ENCODE data around the gene N4BP2L1. TPM values are rescaled to one million over a fixed set of nuclear protein-coding genes. Genes with fewer than 3 reads are reported as not detected.

Gene N4BP2L1
- total RNA-seq, 1 donor from 2014 or later = 3.6 TPM

GRCh38 chr13:32426990-32427851 lies 709 bp downstream of the N4BP2L1 start:
- no peak for TF ChIP-seq CTCF (conservative IDR thresholded peaks at IDR 0.05; ENCODE audit: low read depth, low read length)
- H3K4me3 ChIP-seq (ENCODE audit: low read depth, low read length) = peak overlapping the region; percentile 60
- no peak for DNase-seq (ENCODE audit: low read depth)

GRCh38 chr13:32426191-32426989 lies 1.5 kb downstream of the N4BP2L1 start:
- no peak for DNase-seq (ENCODE audit: low read depth)
- no peak for TF ChIP-seq CTCF (conservative IDR thresholded peaks at IDR 0.05; ENCODE audit: low read depth, low read length)
- H3K4me3 ChIP-seq (ENCODE audit: low read depth, low read length) = peak overlapping the region; percentile 60

GRCh38 chr13:32425158-32425557 lies 2.8 kb downstream of the N4BP2L1 start:
- H3K4me3 ChIP-seq (ENCODE audit: low read depth, low read length) = no peak overlapping the region
- no peak for DNase-seq (ENCODE audit: low read depth)
- no peak for TF ChIP-seq CTCF (conservative IDR thresholded peaks at IDR 0.05; ENCODE audit: low read depth, low read length)

- DNase-seq (ENCODE audit: low read depth) = no peak
- TF ChIP-seq CTCF (conservative IDR thresholded peaks at IDR 0.05; ENCODE audit: low read depth, low read length) = no peak
- no peak overlapping the region for H3K4me3 ChIP-seq (ENCODE audit: low read depth, low read length)
Measured at GRCh38 chr13:32423592-32423991, 4.3 kb downstream of the N4BP2L1 start.

- TF ChIP-seq CTCF (conservative IDR thresholded peaks at IDR 0.05; ENCODE audit: low read depth, low read length) = no peak
- DNase-seq (ENCODE audit: low read depth) = no peak
- H3K4me3 ChIP-seq (ENCODE audit: low read depth, low read length) = no peak overlapping the region
Measured at GRCh38 chr13:32419862-32420261, 8.1 kb downstream of the N4BP2L1 start.

GRCh38 chr13:32417995-32418394 lies 9.9 kb downstream of the N4BP2L1 start:
- H3K4me3 ChIP-seq (ENCODE audit: low read depth, low read length) = no peak overlapping the region
- no peak for TF ChIP-seq CTCF (conservative IDR thresholded peaks at IDR 0.05; ENCODE audit: low read depth, low read length)
- no peak for DNase-seq (ENCODE audit: low read depth)
